ENCODE results near the gene E2F3. TPM values are rescaled to one million over a fixed set of nuclear protein-coding genes. Genes with fewer than 3 reads are reported as not detected.

Gene E2F3
- 4.0 and 4.5 TPM in 2 replicates for total RNA-seq

GRCh38 chr6:20401205-20402091 lies at the start of gene E2F3:
Gene E2F3, plus strand, starts transcription at chr6:20401879. Its CDS starts 354 bp downstream, at chr6:20402233.

GRCh38 chr6:20534295-20535262 lies 132.9 kb downstream of the E2F3 start, which contains the start of gene CDKAL1:
Gene CDKAL1, plus strand, starts transcription at chr6:20534457. Its CDS starts 11,894 bp downstream, at chr6:20546351.

Other genes with a start within 250 kb of the E2F3 start
- gene MBOAT1, start 189.4 kb upstream of the E2F3 start, total RNA-seq, result 7.0 and 8.2 TPM in 2 replicates
- 10.9 and 11.1 TPM in 2 replicates for gene CDKAL1, start 132.6 kb downstream of the E2F3 start, total RNA-seq